IPS-18c (cell line): Measurements from ENCODE around the gene NEUROG1.
A peak's percentile ranks its signal among the peaks of the same experiment; 100 is the strongest.
"Not testable (repeated sequence)": the region's sequence is repeated elsewhere in the genome, so short reads cannot be mapped to it uniquely, and the experiment has no call there.

Source experiments
- H3K4me3 ChIP-seq: 2 replicates; pipeline ENCODE4 v1.7.0; 2013; ENCODE audit warnings: low read depth, mild to moderate bottlenecking, low read length, moderate library complexity; ENCODE audit not compliant: insufficient read depth
- H3K9me3 ChIP-seq: one replicate; pipeline ENCODE4 v1.6.1; 2013; ENCODE audit warnings: mild to moderate bottlenecking, low read length, moderate library complexity; ENCODE audit not compliant: control insufficient read depth, insufficient read depth

The NEUROG1 gene

GRCh38 chr5:135511761-135512575 lies 23.8 kb downstream of the NEUROG1 start:
- Histone ChIP-seq H3K4me3 (no peak overlapping the region), H3K9me3 (peaks cover 3% of the 10 kb centered on the region)

- H3K4me3 ChIP-seq: no peak overlapping the region
- H3K9me3 ChIP-seq: peaks cover 3% of the 10 kb centered on the region
Measured at GRCh38 chr5:135509995-135510394, 25.8 kb downstream of the NEUROG1 start.

GRCh38 chr5:135508496-135509005 lies 27.2 kb downstream of the NEUROG1 start:
- Histone ChIP-seq H3K4me3 (0 out of 2 replicates have a peak overlapping the region, but pooled peaks have one; percentile 20), H3K9me3 (no peaks in the 10 kb centered on the region)

- Histone ChIP-seq H3K4me3 (no peak overlapping the region), H3K9me3 (no peaks in the 10 kb centered on the region)
Measured at GRCh38 chr5:135505973-135506372, 29.8 kb downstream of the NEUROG1 start.

GRCh38 chr5:135504376-135504775 lies 31.4 kb downstream of the NEUROG1 start:
- Histone ChIP-seq H3K4me3 (no peak overlapping the region), H3K9me3 (no peaks in the 10 kb centered on the region)

- Histone ChIP-seq H3K4me3 (no peak overlapping the region), H3K9me3 (no peaks in the 10 kb centered on the region)
Measured at GRCh38 chr5:135503871-135504270, 31.9 kb downstream of the NEUROG1 start.

- Histone ChIP-seq H3K9me3 (no peaks in the 10 kb centered on the region), H3K4me3 (no peak overlapping the region)
Measured at GRCh38 chr5:135502836-135503520, 32.8 kb downstream of the NEUROG1 start.

- Histone ChIP-seq H3K4me3 (no peak overlapping the region), H3K9me3 (no peaks in the 10 kb centered on the region)
Measured at GRCh38 chr5:135501965-135502364, 33.8 kb downstream of the NEUROG1 start.

- Histone ChIP-seq H3K4me3 (no peak overlapping the region), H3K9me3 (no peaks in the 10 kb centered on the region)
Measured at GRCh38 chr5:135498637-135498995, 37.1 kb downstream of the NEUROG1 start.

GRCh38 chr5:135497971-135498636 lies 37.7 kb downstream of the NEUROG1 start:
- H3K4me3 ChIP-seq: no peak overlapping the region
- no peaks in the 10 kb centered on the region for H3K9me3 ChIP-seq

GRCh38 chr5:135495531-135495930 lies 40.2 kb downstream of the NEUROG1 start:
- H3K4me3 ChIP-seq, H3K9me3 ChIP-seq: not testable (repeated sequence)

- H3K4me3 ChIP-seq: no peak overlapping the region
- H3K9me3 ChIP-seq: no peaks in the 10 kb centered on the region
Measured at GRCh38 chr5:135494196-135494595, 41.6 kb downstream of the NEUROG1 start.

GRCh38 chr5:135493406-135494180 lies 42.2 kb downstream of the NEUROG1 start:
- H3K4me3 ChIP-seq: no peak overlapping the region

GRCh38 chr5:135492319-135492626 lies 43.5 kb downstream of the NEUROG1 start:
- Histone ChIP-seq H3K9me3 (no peaks in the 10 kb centered on the region), H3K4me3 (peak overlapping the region; percentile 38; the same call in 1 of the 2 replicates)

More at GRCh38 chr5:135493406-135494180, 42.2 kb downstream of the NEUROG1 start:
- no peaks in the 10 kb centered on the region for H3K9me3 ChIP-seq

- peak overlapping the region; percentile 38 for H3K4me3 ChIP-seq
- no peaks in the 10 kb centered on the region for H3K9me3 ChIP-seq
Measured at GRCh38 chr5:135491552-135492318, 44.0 kb downstream of the NEUROG1 start.

- no peaks in the 10 kb centered on the region for H3K9me3 ChIP-seq
- peak overlapping the region; percentile 38; the same call in 1 of the 2 replicates for H3K4me3 ChIP-seq
Measured at GRCh38 chr5:135491038-135491551, 44.7 kb downstream of the NEUROG1 start.
